HG03575 (cell line): Measurements from ENCODE around the gene DBNL.

Source experiments
- ATAC-seq: cut with Tn5 transposase; IDR thresholded peaks from one replicate; pipeline ENCODE4 v1.9.1; 2021; ENCODE audit not compliant: unreplicated experiment, insufficient number of reproducible peaks, low FRiP score; ENCODE audit errors: extremely low read depth

DBNL gene

DNA sequence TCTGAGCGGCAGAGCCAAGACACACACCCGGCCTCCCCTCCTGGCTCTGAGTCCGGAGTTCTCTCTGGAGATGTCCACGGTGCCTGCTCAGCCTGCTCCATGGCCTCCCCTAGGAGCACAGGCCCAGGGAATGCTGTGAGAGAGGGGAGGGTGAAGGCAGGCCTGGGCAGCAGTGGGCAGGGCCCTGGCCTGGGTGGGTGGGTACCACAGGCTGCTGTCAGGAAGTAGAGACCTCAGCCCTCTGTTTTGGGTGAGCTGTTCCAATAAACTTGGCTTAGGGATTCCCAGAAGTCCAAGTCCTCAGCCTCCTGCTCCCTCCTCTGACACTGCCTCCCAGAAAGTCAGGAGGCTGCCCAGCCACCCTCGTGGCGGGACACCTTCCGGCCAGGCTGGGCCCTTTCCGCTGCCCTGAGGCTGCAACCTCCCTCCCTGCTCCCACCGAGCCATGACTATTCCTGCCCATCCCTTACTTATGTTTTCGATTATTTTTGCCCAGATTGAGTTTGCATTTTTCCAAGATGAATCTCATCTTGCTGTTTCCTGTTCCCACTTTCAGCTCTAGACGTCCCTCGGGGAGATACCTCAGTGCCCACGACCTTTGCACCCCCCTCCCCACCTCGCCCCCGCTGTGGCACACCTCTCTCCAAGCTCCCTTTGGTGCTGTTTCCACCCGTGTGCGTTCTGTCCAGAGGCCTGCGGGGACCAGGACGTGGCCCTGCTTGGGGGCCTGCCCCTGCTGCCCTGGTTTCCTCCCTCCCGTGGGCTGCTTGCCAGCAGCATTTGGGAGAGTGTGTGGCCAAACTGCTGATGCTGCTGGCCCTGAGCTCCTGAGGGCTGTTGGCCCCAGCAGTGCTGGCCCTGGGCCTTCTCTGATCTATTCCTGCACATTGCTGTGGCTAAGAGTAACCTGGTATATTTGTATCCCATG, 43.7 kb downstream of the DBNL start:
- no peak for ATAC-seq

DNA sequence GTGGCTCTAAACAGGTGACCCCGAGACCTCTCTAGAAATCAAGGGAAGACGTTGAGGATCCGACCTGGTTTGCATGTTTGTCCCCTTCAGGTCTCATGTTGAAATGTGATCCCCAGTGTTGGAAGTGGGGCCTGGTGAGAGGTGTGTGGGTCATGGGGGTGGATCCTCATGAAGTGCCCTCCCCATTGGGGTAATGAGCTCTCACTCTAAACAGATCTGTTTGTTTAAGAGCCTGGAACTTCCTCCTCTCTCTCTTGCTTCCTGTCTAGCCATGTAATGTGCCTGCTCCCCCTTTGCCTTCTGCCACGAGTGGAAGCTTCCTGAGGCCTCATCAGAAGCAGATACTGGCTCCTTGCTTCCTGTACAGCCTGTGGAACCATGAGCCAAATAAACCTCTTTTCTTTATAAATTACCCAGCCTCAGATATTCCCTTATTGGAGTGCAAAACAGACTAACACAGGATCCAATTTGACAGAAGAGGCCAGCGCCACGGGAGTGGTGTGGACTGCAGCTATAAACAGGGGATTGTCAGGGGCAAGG, 48.7 kb downstream of the DBNL start:
- no peak for ATAC-seq

- ATAC-seq, result no peak
Observed at GRCh38 chr7:44094365-44094764, 49.9 kb downstream of the DBNL start.

- ATAC-seq, result no peak
Observed at GRCh38 chr7:44094883-44095592, 50.5 kb downstream of the DBNL start.

GRCh38 chr7:44095781-44096180, 51.3 kb downstream of the DBNL start:
- ATAC-seq, result no peak

GRCh38 chr7:44096326-44096881, 51.9 kb downstream of the DBNL start:
- no peak for ATAC-seq

DNA sequence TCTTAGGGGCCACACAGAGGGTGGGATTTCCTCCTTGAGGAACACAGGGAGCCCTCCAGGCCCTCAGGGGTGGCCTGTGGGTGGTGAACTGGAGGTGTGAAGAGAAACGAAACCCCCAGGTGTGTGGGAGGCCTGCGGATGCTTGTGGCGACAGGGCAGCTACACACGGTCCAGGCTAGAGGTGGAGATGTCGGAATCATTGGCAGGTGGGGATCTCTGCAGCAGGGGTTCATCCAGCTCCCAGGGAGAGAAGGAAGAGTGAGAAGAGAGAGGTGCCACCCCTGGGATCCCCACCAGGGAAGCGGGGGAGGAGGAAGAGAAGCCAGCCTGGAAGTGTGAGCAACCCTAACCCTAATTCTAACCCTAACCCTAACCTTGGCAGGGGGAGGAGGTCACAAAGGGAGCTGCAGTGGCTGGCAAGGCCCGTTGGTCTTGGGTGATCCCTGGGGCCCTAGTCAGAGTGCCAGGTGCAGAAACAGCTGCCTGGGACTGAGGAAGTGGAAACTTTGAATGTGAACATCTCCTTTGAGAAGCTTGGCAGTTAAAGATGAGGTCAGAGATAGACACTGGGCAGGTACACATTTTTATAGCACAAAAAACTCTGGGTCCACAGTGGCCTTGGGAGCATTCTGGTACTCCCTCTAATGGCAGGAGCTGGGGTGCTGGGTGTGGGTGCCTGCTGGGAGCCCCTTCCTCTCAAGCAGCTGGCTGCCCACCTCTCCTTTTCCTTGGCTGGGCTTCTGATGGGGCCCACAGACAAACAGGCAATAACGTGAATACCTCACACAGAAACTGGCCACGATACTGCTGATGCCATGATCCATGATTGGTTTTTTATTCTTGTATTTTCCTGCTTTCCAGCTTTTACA, 52.8 kb downstream of the DBNL start:
- no peak for ATAC-seq

DNA sequence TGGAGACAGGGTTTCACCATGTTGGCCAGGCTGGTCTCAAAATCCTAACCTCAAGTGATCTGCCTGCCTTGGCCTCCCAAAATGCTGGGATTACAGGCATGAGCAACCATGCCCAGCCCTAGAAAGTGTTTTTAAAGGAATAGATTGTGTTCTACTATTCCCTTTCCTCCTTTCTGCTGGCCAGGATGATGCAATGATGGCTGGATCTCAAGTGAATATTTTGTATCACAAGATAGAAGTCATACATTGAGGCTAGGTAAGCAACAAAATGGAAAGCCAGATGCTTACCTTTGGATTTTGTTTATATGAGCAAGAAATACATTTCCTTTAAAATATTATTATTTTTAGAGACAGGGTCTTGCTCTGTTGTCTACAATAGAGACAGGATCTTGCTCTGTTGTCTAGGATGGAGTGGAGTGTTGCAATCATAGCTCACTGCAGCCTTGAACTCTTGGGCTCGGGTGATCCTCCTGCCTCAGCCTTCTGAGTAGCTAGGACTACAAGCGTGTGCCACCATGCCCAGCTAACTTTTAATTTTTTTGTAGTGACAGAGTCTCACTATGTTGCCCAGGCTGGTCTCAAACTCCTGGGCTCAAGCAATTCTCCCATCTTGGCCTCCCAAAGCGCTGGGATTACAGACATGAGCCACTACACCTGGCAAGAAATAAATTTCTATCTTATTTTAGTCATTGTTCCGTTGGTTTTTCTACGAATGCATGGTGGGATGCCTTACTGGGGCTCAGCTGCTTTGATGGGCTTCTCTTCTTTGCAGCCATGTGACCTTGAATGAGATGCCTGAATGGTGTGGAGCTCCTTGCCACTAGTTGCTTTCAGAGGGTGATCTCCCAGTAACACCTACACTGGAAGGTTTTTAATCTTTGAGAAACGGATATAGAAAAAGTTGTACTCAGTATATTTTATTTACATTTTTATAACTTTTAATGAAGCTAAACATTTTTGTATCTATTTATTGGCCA, 53.9 kb downstream of the DBNL start:
- ATAC-seq, result no peak

DNA sequence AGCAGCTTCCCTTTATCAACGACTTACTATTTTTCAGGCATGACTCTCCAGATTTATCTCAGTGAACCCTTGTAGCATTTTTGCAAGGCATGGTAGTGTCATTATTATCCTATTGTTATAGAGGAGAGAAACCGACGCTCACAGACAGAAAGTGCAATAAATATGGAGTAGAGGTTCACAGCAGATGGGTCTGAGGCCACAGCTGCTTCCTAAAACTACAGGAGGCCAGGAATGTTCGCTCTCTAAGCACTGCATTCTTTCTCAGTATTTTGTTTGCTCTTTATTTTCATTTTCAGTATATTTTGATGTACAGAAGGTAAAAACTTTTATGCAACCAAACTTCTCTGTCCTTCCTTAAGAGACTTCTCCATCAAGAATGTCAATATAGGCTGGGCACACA, 55.2 kb downstream of the DBNL start:
- no peak for ATAC-seq

GRCh38 chr7:44100458-44101302, 56.2 kb downstream of the DBNL start:
- no peak for ATAC-seq

GRCh38 chr7:44101303-44101965, 56.9 kb downstream of the DBNL start:
- ATAC-seq, result no peak

- no peak for ATAC-seq
Observed at GRCh38 chr7:44101966-44102845, 57.7 kb downstream of the DBNL start.

DNA sequence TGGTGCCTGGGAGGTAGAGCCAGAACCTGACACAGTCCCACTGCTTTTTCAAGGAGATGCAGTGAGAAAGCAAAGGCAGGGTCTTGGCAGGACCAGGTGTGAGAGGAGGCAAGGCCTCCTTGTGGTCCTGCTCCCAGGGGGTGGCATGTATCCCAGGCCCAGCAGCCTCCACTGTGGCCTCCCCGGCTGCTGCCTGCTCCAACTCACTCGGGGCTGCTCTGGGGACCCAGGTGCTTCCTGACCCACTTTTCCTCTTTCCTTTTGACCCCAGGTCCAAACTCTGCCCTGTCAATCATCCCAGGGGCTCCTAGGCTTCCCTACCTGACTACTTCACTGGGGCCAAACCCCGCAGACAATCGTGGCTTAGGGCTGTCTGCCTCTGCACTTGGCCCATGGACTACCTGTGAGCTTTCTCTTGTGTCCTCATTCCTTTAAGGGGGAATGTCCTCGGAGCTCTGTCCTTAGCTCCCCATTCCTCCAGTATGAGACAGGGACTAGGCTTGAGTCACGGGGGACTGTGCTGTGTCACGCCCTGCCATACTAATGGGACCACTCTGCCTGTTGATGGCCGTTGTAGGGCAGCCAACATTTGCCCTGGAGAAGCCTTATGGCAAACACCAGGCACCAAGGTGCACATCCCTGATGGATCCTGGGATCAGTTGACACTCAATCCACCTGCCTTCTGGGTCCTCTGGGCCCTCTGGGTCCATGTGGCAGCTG, 58.5 kb downstream of the DBNL start:
- no peak for ATAC-seq

DNA sequence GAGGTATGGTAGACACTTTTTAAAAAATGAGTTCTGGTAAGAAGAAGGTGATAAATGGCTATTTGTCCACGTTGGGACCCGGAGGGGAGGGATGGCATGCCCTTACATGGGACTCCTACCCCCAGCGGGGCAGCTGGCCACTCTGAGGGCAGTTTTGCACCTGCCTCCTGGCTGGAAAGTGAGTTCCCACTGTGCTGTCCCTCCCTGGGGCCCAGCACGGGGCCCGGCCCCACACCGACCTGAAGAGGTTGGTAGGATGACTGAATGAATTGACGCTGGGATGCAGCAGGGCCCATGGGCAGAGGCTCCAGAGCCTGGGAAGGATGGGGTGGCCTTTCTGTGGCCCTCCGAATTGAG, 59.0 kb downstream of the DBNL start:
- no peak for ATAC-seq
